ENCODE results near the gene CCDC63. TPM values are rescaled to one million over a fixed set of nuclear protein-coding genes. Genes with fewer than 3 reads are reported as not detected.

Gene CCDC63
- total RNA-seq, 2 donors from 2014 or later: not detected

DNA sequence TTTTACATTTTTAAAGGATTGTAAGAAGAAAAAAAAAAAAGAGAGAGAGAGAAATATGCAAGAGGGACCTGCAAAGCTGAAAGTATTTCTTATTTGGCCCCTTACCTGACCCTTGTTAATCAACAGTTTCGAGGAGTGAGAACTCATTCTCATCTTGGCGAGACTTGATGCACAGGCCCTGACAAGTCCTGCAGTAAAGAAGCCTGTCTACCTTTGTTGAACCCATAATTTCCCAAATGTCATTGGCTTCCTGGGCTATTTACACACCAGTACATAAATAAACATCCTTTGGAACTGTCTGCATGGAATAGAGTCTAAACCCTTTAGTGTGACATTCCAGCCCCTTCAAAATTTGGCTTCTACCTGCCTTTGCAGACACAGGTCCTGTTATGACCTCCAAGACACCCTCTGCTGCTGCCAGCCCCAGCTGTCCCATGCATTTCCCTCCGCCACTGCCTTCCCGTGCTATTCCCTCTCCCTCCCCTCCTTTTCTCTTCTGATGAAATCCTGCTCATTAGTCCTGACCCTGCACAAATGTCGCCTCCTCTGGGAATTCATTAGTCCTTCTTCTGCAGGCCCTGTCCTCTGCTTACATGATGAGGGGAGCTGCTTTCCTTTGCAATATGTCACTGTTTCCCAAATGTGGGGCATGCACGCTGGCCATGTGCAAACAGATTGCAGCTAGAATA lies 38.5 kb downstream of the CCDC63 start:
- no peak for DNase-seq (ENCODE audit: low spot score)
- no peaks in the 10 kb centered on the region for H3K9me3 ChIP-seq
- no peak overlapping the region for H3K4me3 ChIP-seq
- no peaks in the 10 kb centered on the region for H3K4me1 ChIP-seq
- H3K27me3 ChIP-seq: no peaks in the 10 kb centered on the region
- H3K36me3 ChIP-seq: no peaks in the 10 kb centered on the region
- H3K27ac ChIP-seq: no peak overlapping the region
- TF ChIP-seq, protein P1, sequence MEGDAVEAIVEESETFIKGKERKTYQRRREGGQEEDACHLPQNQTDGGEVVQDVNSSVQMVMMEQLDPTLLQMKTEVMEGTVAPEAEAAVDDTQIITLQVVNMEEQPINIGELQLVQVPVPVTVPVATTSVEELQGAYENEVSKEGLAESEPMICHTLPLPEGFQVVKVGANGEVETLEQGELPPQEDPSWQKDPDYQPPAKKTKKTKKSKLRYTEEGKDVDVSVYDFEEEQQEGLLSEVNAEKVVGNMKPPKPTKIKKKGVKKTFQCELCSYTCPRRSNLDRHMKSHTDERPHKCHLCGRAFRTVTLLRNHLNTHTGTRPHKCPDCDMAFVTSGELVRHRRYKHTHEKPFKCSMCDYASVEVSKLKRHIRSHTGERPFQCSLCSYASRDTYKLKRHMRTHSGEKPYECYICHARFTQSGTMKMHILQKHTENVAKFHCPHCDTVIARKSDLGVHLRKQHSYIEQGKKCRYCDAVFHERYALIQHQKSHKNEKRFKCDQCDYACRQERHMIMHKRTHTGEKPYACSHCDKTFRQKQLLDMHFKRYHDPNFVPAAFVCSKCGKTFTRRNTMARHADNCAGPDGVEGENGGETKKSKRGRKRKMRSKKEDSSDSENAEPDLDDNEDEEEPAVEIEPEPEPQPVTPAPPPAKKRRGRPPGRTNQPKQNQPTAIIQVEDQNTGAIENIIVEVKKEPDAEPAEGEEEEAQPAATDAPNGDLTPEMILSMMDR (IDR thresholded peaks at IDR 0.05): no peak

DNA sequence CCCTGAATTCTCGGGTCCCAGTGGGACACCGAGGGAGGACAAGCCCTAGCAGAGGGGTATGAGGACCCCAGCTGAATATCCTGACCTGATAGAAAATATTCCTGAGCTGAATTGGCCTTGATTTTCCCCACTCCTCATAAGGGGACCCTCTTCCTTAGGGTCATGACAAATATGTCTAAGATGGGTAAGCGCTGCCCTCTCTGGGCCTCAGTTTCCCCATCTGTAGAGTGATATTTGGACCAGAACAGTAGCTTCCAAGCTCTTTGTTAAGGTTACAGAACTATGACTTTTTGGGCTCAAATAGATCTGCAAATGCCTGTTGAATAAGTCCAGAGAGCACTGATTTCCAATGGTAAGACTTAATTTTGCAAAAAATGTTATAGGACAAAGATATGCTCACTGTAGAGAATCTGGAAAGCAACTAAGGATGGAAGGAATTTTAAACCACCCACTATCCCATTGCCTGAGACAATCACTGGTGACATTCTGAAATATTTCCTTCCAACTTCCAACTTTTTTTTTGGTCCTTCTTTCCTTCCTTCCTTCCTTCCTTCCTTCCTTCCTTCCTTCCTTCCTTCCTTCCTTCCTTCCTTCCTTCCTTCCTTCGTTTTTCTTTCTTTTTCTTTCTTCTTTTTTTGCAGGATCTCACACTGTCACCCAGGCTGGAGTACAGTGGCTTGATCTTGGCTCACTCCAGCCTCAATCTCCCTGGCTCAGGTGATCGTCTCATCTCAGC lies 41.6 kb downstream of the CCDC63 start:
- H3K9me3 ChIP-seq: no peaks in the 10 kb centered on the region
- no peak overlapping the region for H3K27ac ChIP-seq
- no peaks in the 10 kb centered on the region for H3K27me3 ChIP-seq
- peak overlapping the region in 1 of 2 donors; percentile 45 for H3K4me3 ChIP-seq
- no peaks in the 10 kb centered on the region for H3K4me1 ChIP-seq
- TF ChIP-seq, protein P1 (IDR thresholded peaks at IDR 0.05): no peak
- H3K36me3 ChIP-seq: no peaks in the 10 kb centered on the region
- no peak for DNase-seq (ENCODE audit: low spot score)

DNA sequence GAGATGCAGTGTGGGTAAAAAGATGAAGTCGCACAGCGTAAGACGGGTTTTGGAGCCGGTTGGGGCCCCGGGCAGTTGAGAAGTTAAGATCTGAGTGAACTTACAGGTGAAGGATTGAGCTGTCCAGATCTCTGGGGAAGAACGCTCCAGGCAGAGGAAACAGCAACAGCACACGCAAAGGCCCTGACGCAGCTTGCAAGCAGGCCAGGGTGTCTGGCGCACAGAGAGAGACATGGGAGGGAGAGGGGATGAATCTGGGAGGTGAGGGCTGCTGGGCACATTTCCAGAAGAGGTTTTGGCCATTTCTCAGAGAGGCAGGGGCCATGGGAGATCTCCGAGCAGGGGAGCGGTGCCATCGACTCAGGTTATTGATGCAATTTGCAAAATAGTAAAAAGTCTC lies 42.6 kb downstream of the CCDC63 start:
- H3K9me3 ChIP-seq: no peaks in the 10 kb centered on the region
- H3K36me3 ChIP-seq: no peaks in the 10 kb centered on the region
- H3K4me1 ChIP-seq: peaks cover 0 to 2% of the 10 kb centered on the region in 2 donors
- no peak for DNase-seq (ENCODE audit: low spot score)
- H3K27ac ChIP-seq: no peak overlapping the region
- TF ChIP-seq, protein P1 (IDR thresholded peaks at IDR 0.05): no peak
- H3K27me3 ChIP-seq: no peaks in the 10 kb centered on the region
- H3K4me3 ChIP-seq: no peak overlapping the region

DNA sequence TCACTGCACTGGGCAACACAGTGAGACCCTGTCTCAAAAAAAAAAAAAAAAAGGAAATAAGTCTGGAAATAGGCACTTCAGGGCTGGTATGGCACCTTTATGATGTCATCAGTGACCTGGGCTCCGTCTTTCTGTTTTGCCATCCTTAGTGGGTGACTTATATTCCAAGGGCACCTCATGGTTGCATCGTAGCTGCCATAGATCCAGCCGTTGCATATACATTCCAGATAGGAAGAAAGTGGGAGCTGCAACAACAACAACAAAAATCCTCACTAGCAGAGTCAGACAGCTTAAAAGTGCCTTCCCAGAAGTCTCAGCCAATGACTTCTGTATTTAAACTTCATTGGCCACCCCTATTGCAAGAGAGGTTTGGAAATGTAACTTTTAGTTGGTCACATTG lies 47.2 kb downstream of the CCDC63 start:
- Histone ChIP-seq H3K9me3 (no peaks in the 10 kb centered on the region), H3K4me3 (no peak overlapping the region), H3K36me3 (no peaks in the 10 kb centered on the region), H3K27me3 (no peaks in the 10 kb centered on the region), H3K4me1 (peaks cover 0 to 6% of the 10 kb centered on the region in 2 donors), H3K27ac (no peak overlapping the region)
- TF ChIP-seq, protein P1 (IDR thresholded peaks at IDR 0.05): no peak
- no peak for DNase-seq (ENCODE audit: low spot score)

DNA sequence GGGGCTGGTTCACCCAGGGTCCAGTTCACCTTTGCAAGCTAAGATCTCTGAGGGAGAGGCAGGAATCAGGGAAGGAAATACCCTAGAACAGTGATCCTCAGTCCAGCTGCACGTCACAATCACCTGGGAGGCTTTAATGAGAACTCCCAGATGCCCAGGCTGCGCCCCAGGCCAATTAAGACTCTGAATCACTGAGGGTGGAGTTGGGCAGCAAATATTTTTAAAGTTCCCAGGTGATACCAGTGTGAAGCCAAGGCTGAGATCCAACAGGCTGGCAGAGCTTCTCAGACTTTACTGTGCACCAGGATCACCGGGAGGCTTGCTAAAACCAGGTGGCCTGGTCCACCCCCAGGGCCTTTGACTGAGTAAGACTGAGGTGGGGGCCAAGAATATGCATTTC lies 49.8 kb downstream of the CCDC63 start:
- Histone ChIP-seq H3K9me3 (no peaks in the 10 kb centered on the region), H3K4me1 (peaks cover 0 to 6% of the 10 kb centered on the region in 2 donors), H3K27ac (no peak overlapping the region), H3K4me3 (no peak overlapping the region), H3K36me3 (no peaks in the 10 kb centered on the region), H3K27me3 (no peaks in the 10 kb centered on the region)
- TF ChIP-seq, protein P1 (IDR thresholded peaks at IDR 0.05): no peak
- no peak for DNase-seq (ENCODE audit: low spot score)
